Smooth muscle cell (in vitro differentiated cells): Measurements from ENCODE around the gene DNAJC5. TPM values are rescaled to one million over a fixed set of nuclear protein-coding genes. Genes with fewer than 3 reads are reported as not detected.

Experiments
- DNase-seq: peaks from one replicate; lab custom pipeline; 2025; ENCODE audit not compliant: unreplicated experiment; lab: John Stamatoyannopoulos, UW
- H2AFZ ChIP-seq: fragments of 200-600 bp; sonication (generic); 2 replicates; pipeline ENCODE4 v1.6.0; 2016; ENCODE audit warnings: antibody characterized with exemption, low read depth, mild to moderate bottlenecking
- H3F3A ChIP-seq: fragments of 200-600 bp; sonication (generic); 2 replicates; pipeline ENCODE4 v1.6.0; 2017; ENCODE audit warnings: antibody characterized with exemption, low read depth
- H3K27ac ChIP-seq: fragments of 200-600 bp; sonication (generic); 2 replicates; pipeline ENCODE4 v1.5.1; 2016; ENCODE audit warnings: low read depth, mild to moderate bottlenecking
- H3K27me3 ChIP-seq: fragments of 200-600 bp; sonication (generic); 2 replicates; pipeline ENCODE4 v1.6.1; 2016; ENCODE audit warnings: low read depth, mild to moderate bottlenecking
- H3K36me3 ChIP-seq: fragments of 200-600 bp; sonication (generic); 2 replicates; pipeline ENCODE4 v1.5.1; 2016; ENCODE audit warnings: low read depth
- H3K4me1 ChIP-seq: fragments of 200-600 bp; sonication (generic); 2 replicates; pipeline ENCODE4 v1.5.1; 2016; ENCODE audit warnings: low read depth
- H3K4me2 ChIP-seq: fragments of 200-600 bp; sonication (generic); 2 replicates; pipeline ENCODE4 v1.6.0; 2016; ENCODE audit warnings: mild to moderate bottlenecking
- H3K4me3 ChIP-seq: fragments of 200-600 bp; sonication (generic); 2 replicates; pipeline ENCODE4 v1.5.1; 2016; ENCODE audit warnings: mild to moderate bottlenecking
- H3K79me2 ChIP-seq: fragments of 200-600 bp; sonication (generic); 2 replicates; pipeline ENCODE4 v1.6.0; 2016; ENCODE audit warnings: low read depth, mild to moderate bottlenecking
- H3K9ac ChIP-seq: fragments of 200-600 bp; sonication (generic); 2 replicates; pipeline ENCODE4 v1.6.0; 2016; ENCODE audit warnings: low read depth
- H3K9me3 ChIP-seq: fragments of 200-600 bp; sonication (generic); replicated peaks from 2 replicates; pipeline ENCODE4 v1.5.1; 2016; ENCODE audit warnings: low read depth
- H4K20me1 ChIP-seq: fragments of 200-600 bp; sonication (generic); 2 replicates; pipeline ENCODE4 v1.6.0; 2016; ENCODE audit warnings: low read depth
- WGBS: methylation state at CpG from one replicate; pipeline ENCODE4 v1.1.7; 2016; ENCODE audit warnings: low lambda C conversion rate; 5-methylcytosine and 5-hydroxymethylcytosine counted together
- polyA plus RNA-seq: library from polyadenylated mRNA; unstranded; fragments of >200 nt; fragmentation: Nextera tagmentation; extraction: Ambion mirVana; gene quantifications from 2 replicates; pipeline ENCODE4 v1.2.1, GENCODE V29; 2016
- total RNA-seq: library from RNA; depleted of rRNA; stranded (reverse); fragments of >200 nt; gene quantifications from 2 replicates; pipeline ENCODE4 v1.2.3, GENCODE V29; 2014
- TF ChIP-seq, protein P1 (sequence below): fragments of 200-600 bp; sonication (generic); IDR thresholded peaks from 2 replicates; pipeline ENCODE4 v1.5.1; 2017; ENCODE audit warnings: borderline replicate concordance, mild to moderate bottlenecking, antibody characterized with exemption; ENCODE audit not compliant: insufficient read depth, poor library complexity, severe bottlenecking

DNAJC5 gene
- total and polyA plus RNA-seq, 2 experiments from 2014 or later = 8.7 to 24.5 TPM

DNA sequence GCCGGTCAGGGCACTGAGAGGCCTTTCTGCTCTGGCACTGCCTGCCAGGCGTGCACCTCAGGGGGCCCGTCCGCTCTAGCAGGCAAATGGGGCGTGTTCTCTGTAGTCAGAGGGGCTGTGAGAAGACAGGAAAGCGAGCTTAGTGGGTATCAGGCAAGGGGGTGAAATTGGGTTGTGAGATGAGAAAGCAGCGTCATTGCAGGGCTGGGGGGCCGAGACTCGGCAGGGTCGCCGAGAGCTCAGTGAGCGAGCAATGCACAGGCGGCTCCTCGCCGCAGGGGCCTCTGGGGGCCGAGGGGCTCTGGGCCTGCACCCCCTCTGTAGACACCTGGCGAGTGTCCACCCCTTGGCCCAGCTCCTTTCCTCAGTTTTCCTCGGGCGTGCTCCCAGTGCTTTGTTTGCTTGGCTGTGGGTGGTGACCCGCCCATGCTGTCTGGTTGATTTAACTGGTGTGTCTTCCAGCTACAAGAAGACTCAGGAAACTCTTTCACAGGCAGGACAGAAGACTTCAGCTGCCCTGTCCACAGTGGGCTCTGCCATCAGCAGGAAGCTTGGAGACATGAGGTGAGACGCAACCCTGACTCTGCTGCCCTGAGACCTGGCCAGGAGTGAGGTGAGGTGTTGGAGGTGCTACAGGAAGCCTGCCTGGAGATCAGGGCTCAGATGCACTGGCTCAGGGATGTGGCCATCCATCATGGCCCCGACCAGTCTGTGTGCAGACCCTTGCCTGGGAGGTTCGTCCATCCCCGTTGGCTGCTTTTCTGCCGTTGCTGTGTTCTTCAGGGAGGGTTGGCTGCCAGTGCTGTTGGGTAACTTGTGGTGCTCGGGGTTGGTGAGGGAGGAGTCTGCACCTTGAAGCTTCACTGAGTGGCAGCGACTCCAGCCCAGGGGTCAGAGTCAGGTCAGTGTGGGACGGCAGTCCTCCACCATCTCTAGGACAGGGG, 12.4 kb upstream of the DNAJC5 start:
- H3K36me3 ChIP-seq = no peaks in the 10 kb centered on the region
- H3K4me1 ChIP-seq = no peaks in the 10 kb centered on the region
- no peak overlapping the region for H3K4me3 ChIP-seq
- H3K27ac ChIP-seq = no peak overlapping the region
- TF ChIP-seq, protein P1, sequence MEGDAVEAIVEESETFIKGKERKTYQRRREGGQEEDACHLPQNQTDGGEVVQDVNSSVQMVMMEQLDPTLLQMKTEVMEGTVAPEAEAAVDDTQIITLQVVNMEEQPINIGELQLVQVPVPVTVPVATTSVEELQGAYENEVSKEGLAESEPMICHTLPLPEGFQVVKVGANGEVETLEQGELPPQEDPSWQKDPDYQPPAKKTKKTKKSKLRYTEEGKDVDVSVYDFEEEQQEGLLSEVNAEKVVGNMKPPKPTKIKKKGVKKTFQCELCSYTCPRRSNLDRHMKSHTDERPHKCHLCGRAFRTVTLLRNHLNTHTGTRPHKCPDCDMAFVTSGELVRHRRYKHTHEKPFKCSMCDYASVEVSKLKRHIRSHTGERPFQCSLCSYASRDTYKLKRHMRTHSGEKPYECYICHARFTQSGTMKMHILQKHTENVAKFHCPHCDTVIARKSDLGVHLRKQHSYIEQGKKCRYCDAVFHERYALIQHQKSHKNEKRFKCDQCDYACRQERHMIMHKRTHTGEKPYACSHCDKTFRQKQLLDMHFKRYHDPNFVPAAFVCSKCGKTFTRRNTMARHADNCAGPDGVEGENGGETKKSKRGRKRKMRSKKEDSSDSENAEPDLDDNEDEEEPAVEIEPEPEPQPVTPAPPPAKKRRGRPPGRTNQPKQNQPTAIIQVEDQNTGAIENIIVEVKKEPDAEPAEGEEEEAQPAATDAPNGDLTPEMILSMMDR = no peak
- no peaks in the 10 kb centered on the region for H3F3A ChIP-seq
- no peak for DNase-seq
- peaks cover 18% of the 10 kb centered on the region for H3K79me2 ChIP-seq
- no peak overlapping the region for H3K9ac ChIP-seq
- 97% methylated on average over 28 of the region's 28 CpGs for WGBS
- peaks cover 90% of the 10 kb centered on the region for H4K20me1 ChIP-seq
- H3K9me3 ChIP-seq = no peaks in the 10 kb centered on the region
- H2AFZ ChIP-seq = no peak overlapping the region
- H3K4me2 ChIP-seq = no peak overlapping the region
- H3K27me3 ChIP-seq = no peaks in the 10 kb centered on the region

DNA sequence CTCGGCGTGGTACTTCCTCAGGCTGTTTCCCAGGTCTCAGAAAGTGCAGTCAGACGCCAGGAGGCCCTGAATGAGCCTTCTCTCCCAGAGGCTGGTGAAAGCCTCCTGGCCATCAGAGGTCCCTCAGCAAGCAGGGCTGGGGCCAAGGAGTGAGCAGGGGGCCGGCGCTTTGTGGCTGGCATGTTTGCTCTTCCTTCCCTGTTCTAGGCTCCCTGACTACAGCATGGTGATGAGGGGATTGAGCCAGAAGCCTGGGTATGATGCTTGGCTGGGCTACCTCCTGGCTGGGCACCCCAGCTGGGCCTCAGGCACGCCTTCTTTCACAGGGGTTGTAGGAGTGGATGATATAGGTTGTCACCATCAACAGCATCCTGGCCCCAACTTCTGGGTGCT, 11.7 kb upstream of the DNAJC5 start:
- Histone ChIP-seq H2AFZ (no peak overlapping the region), H3K4me2 (no peak overlapping the region), H3K36me3 (no peaks in the 10 kb centered on the region), H3K9ac (no peak overlapping the region), H3K79me2 (peaks cover 13% of the 10 kb centered on the region), H3F3A (no peaks in the 10 kb centered on the region), H4K20me1 (peaks cover 90% of the 10 kb centered on the region), H3K4me1 (no peaks in the 10 kb centered on the region), H3K4me3 (no peak overlapping the region), H3K27me3 (no peaks in the 10 kb centered on the region), H3K9me3 (no peaks in the 10 kb centered on the region), H3K27ac (no peak overlapping the region)
- no peak for DNase-seq
- WGBS = 96% methylated on average over 6 of the region's 6 CpGs
- TF ChIP-seq, protein P1 = no peak

DNA sequence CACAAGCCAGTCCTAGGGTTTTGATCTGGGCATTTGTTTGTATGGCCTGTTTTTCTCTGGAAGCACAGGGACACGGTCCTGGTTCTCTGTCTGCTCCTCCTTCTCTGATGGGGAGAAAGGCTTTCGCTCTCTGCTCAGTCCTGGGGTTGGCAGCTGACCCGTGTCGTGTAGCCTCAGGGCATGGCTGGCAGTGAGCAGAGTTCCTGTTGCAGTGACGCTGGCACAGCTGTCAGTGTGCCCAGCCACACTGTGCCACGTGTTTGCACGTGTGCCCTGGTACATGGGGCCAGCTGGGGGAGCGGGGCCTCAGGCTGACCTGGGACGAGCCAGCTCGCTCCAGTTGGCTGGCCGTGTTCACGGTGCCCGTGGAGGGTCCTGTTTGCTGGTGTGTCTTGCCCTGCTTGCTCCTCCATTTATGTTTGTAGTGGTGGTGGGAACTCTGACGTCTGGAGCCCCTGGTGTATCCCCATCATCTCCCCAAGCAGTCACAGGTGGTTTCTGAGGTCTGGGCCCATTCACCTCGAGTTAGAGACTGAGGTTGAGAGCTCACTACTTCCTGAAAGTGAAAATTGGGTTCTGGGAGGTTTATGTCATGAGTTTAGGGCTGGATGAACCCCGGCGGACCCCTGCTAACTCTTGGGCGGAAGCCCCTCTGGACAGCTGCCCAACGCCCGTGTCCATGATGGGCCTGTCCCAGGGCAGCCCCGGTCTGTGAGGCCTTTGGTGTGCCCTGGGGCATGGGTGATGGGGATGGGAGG, 10.2 kb upstream of the DNAJC5 start:
- H3K9ac ChIP-seq = no peak overlapping the region
- TF ChIP-seq, protein P1 = no peak
- no peak overlapping the region for H2AFZ ChIP-seq
- H3K4me1 ChIP-seq = no peaks in the 10 kb centered on the region
- no peaks in the 10 kb centered on the region for H3K9me3 ChIP-seq
- WGBS = 97% methylated on average over 21 of the region's 21 CpGs
- H4K20me1 ChIP-seq = peaks cover 91% of the 10 kb centered on the region
- H3K4me2 ChIP-seq = no peak overlapping the region
- no peak overlapping the region for H3K27ac ChIP-seq
- H3K79me2 ChIP-seq = peaks cover 10% of the 10 kb centered on the region
- no peak for DNase-seq
- H3F3A ChIP-seq = no peaks in the 10 kb centered on the region
- H3K36me3 ChIP-seq = no peaks in the 10 kb centered on the region
- H3K4me3 ChIP-seq = no peak overlapping the region
- no peaks in the 10 kb centered on the region for H3K27me3 ChIP-seq
